Ectodermal cell (in vitro differentiated cells): Measurements from ENCODE around the gene TAX1BP3.

ENCODE experiments used
- H3K27ac ChIP-seq: 2 replicates; pipeline ENCODE4 v1.7.0; 2013; ENCODE audit warnings: mild to moderate bottlenecking, low read depth, low read length; ENCODE audit not compliant: insufficient read depth, poor library complexity, severe bottlenecking
- H3K27me3 ChIP-seq: 2 replicates; pipeline ENCODE4 v1.7.0; 2013; ENCODE audit warnings: mild to moderate bottlenecking, low read length; ENCODE audit not compliant: insufficient read depth, control insufficient read depth, poor library complexity, severe bottlenecking
- H3K36me3 ChIP-seq: one replicate; pipeline ENCODE4 v1.7.0; 2013; ENCODE audit warnings: low read length; ENCODE audit not compliant: control insufficient read depth, insufficient read depth
- H3K4me1 ChIP-seq: one replicate; pipeline ENCODE4 v1.7.0; 2013; ENCODE audit warnings: low read length; ENCODE audit not compliant: control insufficient read depth, insufficient read depth
- H3K4me3 ChIP-seq: 2 replicates; pipeline ENCODE4 v1.7.0; 2013; ENCODE audit warnings: low read depth, low read length, control low read depth; ENCODE audit not compliant: insufficient read depth
- H3K9me3 ChIP-seq: 2 replicates; pipeline ENCODE4 v1.7.0; 2013; ENCODE audit warnings: mild to moderate bottlenecking, low read length, moderate library complexity; ENCODE audit not compliant: control insufficient read depth
- WGBS, 2 experiments: methylation state at CpG; one replicate each; pipeline ENCODE4 v1.1.7; 2013; ENCODE audit warnings: missing lambda C conversion rate in 2 of 2; 5-methylcytosine and 5-hydroxymethylcytosine counted together

TAX1BP3 gene

GRCh38 chr17:3658784-3659449, 9.5 kb downstream of the TAX1BP3 start:
- Histone ChIP-seq H3K27me3 (no peaks in the 10 kb centered on the region), H3K9me3 (no peaks in the 10 kb centered on the region), H3K36me3 (no peaks in the 10 kb centered on the region), H3K4me1 (peaks cover 8% of the 10 kb centered on the region), H3K27ac (no peak overlapping the region), H3K4me3 (no peak overlapping the region)
- 87 to 88% methylated on average over 22 of the region's 22 CpGs for WGBS, 2 experiments

- Histone ChIP-seq H3K27ac (no peak overlapping the region), H3K4me3 (no peak overlapping the region), H3K9me3 (no peaks in the 10 kb centered on the region), H3K36me3 (no peaks in the 10 kb centered on the region), H3K27me3 (no peaks in the 10 kb centered on the region), H3K4me1 (peaks cover 4% of the 10 kb centered on the region)
- WGBS, 2 experiments = 91 to 92% methylated on average over 42 of the region's 42 CpGs
Observed at GRCh38 chr17:3657874-3658783, 10.2 kb downstream of the TAX1BP3 start.

GRCh38 chr17:3657588-3657869, 10.8 kb downstream of the TAX1BP3 start:
- 91 to 93% methylated on average over 7 of the region's 7 CpGs for WGBS, 2 experiments
- Histone ChIP-seq H3K27me3 (no peaks in the 10 kb centered on the region), H3K4me1 (no peaks in the 10 kb centered on the region), H3K9me3 (no peaks in the 10 kb centered on the region), H3K4me3 (no peak overlapping the region), H3K27ac (no peak overlapping the region), H3K36me3 (no peaks in the 10 kb centered on the region)

GRCh38 chr17:3656755-3657587, 11.4 kb downstream of the TAX1BP3 start:
- no peaks in the 10 kb centered on the region for H3K36me3 ChIP-seq
- no peaks in the 10 kb centered on the region for H3K4me1 ChIP-seq
- WGBS, 2 experiments = 92 to 93% methylated on average over 16 of the region's 16 CpGs
- H3K27ac ChIP-seq = no peak overlapping the region
- no peaks in the 10 kb centered on the region for H3K27me3 ChIP-seq
- H3K9me3 ChIP-seq = no peaks in the 10 kb centered on the region
- H3K4me3 ChIP-seq = no peak overlapping the region

GRCh38 chr17:3656353-3656752, 12.0 kb downstream of the TAX1BP3 start:
- H3K27ac ChIP-seq = no peak overlapping the region
- H3K4me3 ChIP-seq = no peak overlapping the region
- H3K27me3 ChIP-seq = no peaks in the 10 kb centered on the region
- H3K4me1 ChIP-seq = no peaks in the 10 kb centered on the region
- H3K36me3 ChIP-seq = no peaks in the 10 kb centered on the region
- no peaks in the 10 kb centered on the region for H3K9me3 ChIP-seq
- 91 to 95% methylated on average over 15 of the region's 16 CpGs for WGBS, 2 experiments

- H3K27me3 ChIP-seq = no peaks in the 10 kb centered on the region
- H3K27ac ChIP-seq = no peak overlapping the region
- H3K4me3 ChIP-seq = no peak overlapping the region
- 90 to 92% methylated on average over 8 to 9 of the region's 11 CpGs for WGBS, 2 experiments
- no peaks in the 10 kb centered on the region for H3K9me3 ChIP-seq
- no peaks in the 10 kb centered on the region for H3K4me1 ChIP-seq
- no peaks in the 10 kb centered on the region for H3K36me3 ChIP-seq
Observed at GRCh38 chr17:3655766-3656165, 12.6 kb downstream of the TAX1BP3 start.

- H3K27ac ChIP-seq = no peak overlapping the region
Observed at GRCh38 chr17:3647769-3648555, 20.4 kb downstream of the TAX1BP3 start.

GRCh38 chr17:3647251-3647650, 21.1 kb downstream of the TAX1BP3 start:
- no peak overlapping the region for H3K4me3 ChIP-seq
- no peaks in the 10 kb centered on the region for H3K36me3 ChIP-seq
- H3K27ac ChIP-seq = no peak overlapping the region
- WGBS, 2 experiments = 92 to 94% methylated on average over 12 of the region's 12 CpGs
- H3K9me3 ChIP-seq = no peaks in the 10 kb centered on the region
- H3K4me1 ChIP-seq = no peaks in the 10 kb centered on the region
- no peaks in the 10 kb centered on the region for H3K27me3 ChIP-seq

More at GRCh38 chr17:3647769-3648555, 20.4 kb downstream of the TAX1BP3 start:
- H3K9me3 ChIP-seq = no peaks in the 10 kb centered on the region
- H3K36me3 ChIP-seq = no peaks in the 10 kb centered on the region
- no peaks in the 10 kb centered on the region for H3K27me3 ChIP-seq
- no peaks in the 10 kb centered on the region for H3K4me1 ChIP-seq
- H3K4me3 ChIP-seq = no peak overlapping the region
- WGBS, 2 experiments = 73 to 74% methylated on average over 20 of the region's 20 CpGs

GRCh38 chr17:3645310-3645709, 23.1 kb downstream of the TAX1BP3 start:
- Histone ChIP-seq H3K4me3 (no peak overlapping the region), H3K27me3 (no peaks in the 10 kb centered on the region), H3K27ac (no peak overlapping the region), H3K4me1 (peaks cover 2% of the 10 kb centered on the region), H3K9me3 (no peaks in the 10 kb centered on the region), H3K36me3 (no peaks in the 10 kb centered on the region)
- 57 to 58% methylated on average over 5 of the region's 5 CpGs for WGBS, 2 experiments
